Activated naive CD8-positive, alpha-beta T cell (primary cell): ENCODE results near the gene LMCD1.

Experiments
- H3K27ac Mint-ChIP-seq: one replicate; pipeline ENCODE4 v1.8.0; 2021; ENCODE audit warnings: mixed read lengths
- H3K27me3 Mint-ChIP-seq: one replicate; pipeline ENCODE4 v1.8.0; 2021; ENCODE audit warnings: mixed read lengths
- H3K36me3 Mint-ChIP-seq: one replicate; pipeline ENCODE4 v1.8.0; 2021; ENCODE audit warnings: mixed read lengths
- H3K4me1 Mint-ChIP-seq: one replicate; pipeline ENCODE4 v1.8.0; 2021; ENCODE audit warnings: low read depth, mixed read lengths
- H3K4me3 Mint-ChIP-seq: one replicate; pipeline ENCODE4 v1.8.0; 2021; ENCODE audit warnings: mild to moderate bottlenecking, mixed read lengths
- H3K9me3 Mint-ChIP-seq: one replicate; pipeline ENCODE4 v1.8.0; 2021; ENCODE audit warnings: low read depth, mixed read lengths

The LMCD1 gene

GRCh38 chr3:8490079-8490552 lies 11.5 kb upstream of the LMCD1 start:
- H3K9me3 Mint-ChIP-seq, result no peaks in the 10 kb centered on the region
- no peaks in the 10 kb centered on the region for H3K36me3 Mint-ChIP-seq
- no peak overlapping the region for H3K4me3 Mint-ChIP-seq
- H3K4me1 Mint-ChIP-seq, result no peaks in the 10 kb centered on the region
- peaks cover 2% of the 10 kb centered on the region for H3K27me3 Mint-ChIP-seq
- no peak overlapping the region for H3K27ac Mint-ChIP-seq

GRCh38 chr3:8491271-8492144 lies 10.1 kb upstream of the LMCD1 start:
- Mint-ChIP-seq H3K27me3 (peaks cover 2% of the 10 kb centered on the region), H3K4me1 (no peaks in the 10 kb centered on the region), H3K27ac (no peak overlapping the region), H3K4me3 (no peak overlapping the region), H3K36me3 (no peaks in the 10 kb centered on the region), H3K9me3 (no peaks in the 10 kb centered on the region)

- no peaks in the 10 kb centered on the region for H3K36me3 Mint-ChIP-seq
- H3K9me3 Mint-ChIP-seq, result no peaks in the 10 kb centered on the region
- no peak overlapping the region for H3K4me3 Mint-ChIP-seq
- no peaks in the 10 kb centered on the region for H3K4me1 Mint-ChIP-seq
- no peak overlapping the region for H3K27ac Mint-ChIP-seq
- peaks cover 2% of the 10 kb centered on the region for H3K27me3 Mint-ChIP-seq
Measured at GRCh38 chr3:8492744-8493511, 8.7 kb upstream of the LMCD1 start.

- Mint-ChIP-seq H3K36me3 (no peaks in the 10 kb centered on the region), H3K27me3 (peaks cover 2% of the 10 kb centered on the region), H3K4me1 (no peaks in the 10 kb centered on the region), H3K9me3 (no peaks in the 10 kb centered on the region), H3K4me3 (no peak overlapping the region), H3K27ac (no peak overlapping the region)
Measured at GRCh38 chr3:8493744-8494143, 7.9 kb upstream of the LMCD1 start.

GRCh38 chr3:8494327-8494726 lies 7.3 kb upstream of the LMCD1 start:
- no peaks in the 10 kb centered on the region for H3K4me1 Mint-ChIP-seq
- no peak overlapping the region for H3K27ac Mint-ChIP-seq
- no peaks in the 10 kb centered on the region for H3K36me3 Mint-ChIP-seq
- no peak overlapping the region for H3K4me3 Mint-ChIP-seq
- no peaks in the 10 kb centered on the region for H3K9me3 Mint-ChIP-seq
- H3K27me3 Mint-ChIP-seq, result peaks cover 2% of the 10 kb centered on the region

- no peaks in the 10 kb centered on the region for H3K9me3 Mint-ChIP-seq
- no peak overlapping the region for H3K27ac Mint-ChIP-seq
- H3K36me3 Mint-ChIP-seq, result no peaks in the 10 kb centered on the region
- no peak overlapping the region for H3K4me3 Mint-ChIP-seq
- peaks cover 2% of the 10 kb centered on the region for H3K27me3 Mint-ChIP-seq
- H3K4me1 Mint-ChIP-seq, result peaks cover 10% of the 10 kb centered on the region
Measured at GRCh38 chr3:8497582-8497981, 4.0 kb upstream of the LMCD1 start.

- no peaks in the 10 kb centered on the region for H3K9me3 Mint-ChIP-seq
- no peaks in the 10 kb centered on the region for H3K36me3 Mint-ChIP-seq
- H3K4me3 Mint-ChIP-seq, result no peak overlapping the region
- H3K27me3 Mint-ChIP-seq, result peaks cover 2% of the 10 kb centered on the region
- H3K4me1 Mint-ChIP-seq, result peaks cover 12% of the 10 kb centered on the region
- no peak overlapping the region for H3K27ac Mint-ChIP-seq
Measured at GRCh38 chr3:8499181-8499611, 2.4 kb upstream of the LMCD1 start.

GRCh38 chr3:8500319-8500988 lies 1.2 kb upstream of the LMCD1 start:
- Mint-ChIP-seq H3K27me3 (peaks cover 2% of the 10 kb centered on the region), H3K27ac (no peak overlapping the region), H3K4me3 (no peak overlapping the region), H3K36me3 (no peaks in the 10 kb centered on the region), H3K9me3 (no peaks in the 10 kb centered on the region), H3K4me1 (peaks cover 12% of the 10 kb centered on the region)

GRCh38 chr3:8500989-8501370 lies 643 bp upstream of the LMCD1 start:
- H3K27me3 Mint-ChIP-seq, result peaks cover 2% of the 10 kb centered on the region
- no peaks in the 10 kb centered on the region for H3K36me3 Mint-ChIP-seq
- H3K4me3 Mint-ChIP-seq, result peak overlapping the region; percentile 86
- no peak overlapping the region for H3K27ac Mint-ChIP-seq
- peaks cover 12% of the 10 kb centered on the region for H3K4me1 Mint-ChIP-seq
- no peaks in the 10 kb centered on the region for H3K9me3 Mint-ChIP-seq

- no peak overlapping the region for H3K4me3 Mint-ChIP-seq
- no peaks in the 10 kb centered on the region for H3K9me3 Mint-ChIP-seq
- H3K4me1 Mint-ChIP-seq, result peaks cover 12% of the 10 kb centered on the region
- peaks cover 2% of the 10 kb centered on the region for H3K27me3 Mint-ChIP-seq
- H3K36me3 Mint-ChIP-seq, result no peaks in the 10 kb centered on the region
- no peak overlapping the region for H3K27ac Mint-ChIP-seq
Measured at GRCh38 chr3:8503461-8503860, 1.8 kb downstream of the LMCD1 start.

GRCh38 chr3:8503871-8504610 lies 2.4 kb downstream of the LMCD1 start:
- Mint-ChIP-seq H3K4me1 (peaks cover 12% of the 10 kb centered on the region), H3K27ac (no peak overlapping the region), H3K36me3 (no peaks in the 10 kb centered on the region), H3K27me3 (peaks cover 2% of the 10 kb centered on the region), H3K4me3 (no peak overlapping the region), H3K9me3 (no peaks in the 10 kb centered on the region)

- H3K27ac Mint-ChIP-seq, result no peak overlapping the region
Measured at GRCh38 chr3:8504611-8504973, 3.0 kb downstream of the LMCD1 start.

GRCh38 chr3:8505621-8506020 lies 4.0 kb downstream of the LMCD1 start:
- Mint-ChIP-seq H3K9me3 (no peaks in the 10 kb centered on the region), H3K27ac (no peak overlapping the region), H3K4me3 (no peak overlapping the region), H3K27me3 (no peaks in the 10 kb centered on the region), H3K4me1 (peaks cover 12% of the 10 kb centered on the region), H3K36me3 (no peaks in the 10 kb centered on the region)

More at GRCh38 chr3:8504611-8504973, 3.0 kb downstream of the LMCD1 start:
- Mint-ChIP-seq H3K4me1 (peaks cover 12% of the 10 kb centered on the region), H3K4me3 (no peak overlapping the region), H3K36me3 (no peaks in the 10 kb centered on the region), H3K27me3 (no peaks in the 10 kb centered on the region), H3K9me3 (no peaks in the 10 kb centered on the region)

GRCh38 chr3:8506571-8507061 lies 5.0 kb downstream of the LMCD1 start:
- no peak overlapping the region for H3K27ac Mint-ChIP-seq
- H3K9me3 Mint-ChIP-seq, result no peaks in the 10 kb centered on the region
- H3K27me3 Mint-ChIP-seq, result no peaks in the 10 kb centered on the region
- H3K4me1 Mint-ChIP-seq, result peaks cover 6% of the 10 kb centered on the region
- H3K4me3 Mint-ChIP-seq, result no peak overlapping the region
- no peaks in the 10 kb centered on the region for H3K36me3 Mint-ChIP-seq
